OCI-LY7 (cell line): ENCODE measurements around the gene RIC1.
"Not testable (repeated sequence)": the region's sequence is repeated elsewhere in the genome, so short reads cannot be mapped to it uniquely, and the experiment has no call there.

Experiments used
- EZH2phosphoT487 ChIP-seq: fragments of 200-600 bp; sonication (generic); IDR thresholded peaks from 2 replicates; pipeline ENCODE4 v1.6.1; 2018; ENCODE audit warnings: low read depth, borderline replicate concordance, mild to moderate bottlenecking, mixed run types, antibody characterized with exemption, low read length, moderate library complexity, mixed read lengths
- TF ChIP-seq, protein P1 (sequence below): fragments of 200-600 bp; sonication (generic); conservative IDR thresholded peaks from 2 replicates; pipeline ENCODE4 v1.5.1; 2014; ENCODE audit warnings: mild to moderate bottlenecking, antibody characterized with exemption, low read length, moderate library complexity, mixed read lengths

DNA sequence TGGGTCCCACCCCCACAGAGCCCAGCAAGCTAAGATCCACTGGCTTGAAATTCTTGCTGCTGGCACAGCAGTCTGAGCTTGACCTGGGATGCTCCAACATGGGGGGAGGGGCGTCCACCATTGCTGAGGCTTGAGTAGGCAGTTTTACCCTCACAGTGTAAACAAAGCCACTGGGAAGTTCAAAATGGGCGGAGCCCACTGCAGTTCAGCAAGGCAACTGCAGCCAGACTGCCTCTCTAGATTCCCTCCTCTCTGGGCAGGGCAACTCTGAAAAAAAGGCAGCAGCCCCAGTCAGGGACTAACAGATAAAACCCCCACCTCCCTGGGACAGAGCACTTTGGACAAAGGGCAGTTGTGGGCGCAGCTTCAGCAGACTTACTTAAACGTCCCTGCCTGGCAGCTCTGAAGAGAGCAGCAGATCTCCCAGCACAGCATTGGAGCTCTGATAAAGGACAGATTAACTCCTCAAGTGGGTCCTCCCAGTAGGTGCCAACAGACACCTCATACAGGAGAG is 150.9 kb downstream of the RIC1 start:
- TF ChIP-seq, protein P1, sequence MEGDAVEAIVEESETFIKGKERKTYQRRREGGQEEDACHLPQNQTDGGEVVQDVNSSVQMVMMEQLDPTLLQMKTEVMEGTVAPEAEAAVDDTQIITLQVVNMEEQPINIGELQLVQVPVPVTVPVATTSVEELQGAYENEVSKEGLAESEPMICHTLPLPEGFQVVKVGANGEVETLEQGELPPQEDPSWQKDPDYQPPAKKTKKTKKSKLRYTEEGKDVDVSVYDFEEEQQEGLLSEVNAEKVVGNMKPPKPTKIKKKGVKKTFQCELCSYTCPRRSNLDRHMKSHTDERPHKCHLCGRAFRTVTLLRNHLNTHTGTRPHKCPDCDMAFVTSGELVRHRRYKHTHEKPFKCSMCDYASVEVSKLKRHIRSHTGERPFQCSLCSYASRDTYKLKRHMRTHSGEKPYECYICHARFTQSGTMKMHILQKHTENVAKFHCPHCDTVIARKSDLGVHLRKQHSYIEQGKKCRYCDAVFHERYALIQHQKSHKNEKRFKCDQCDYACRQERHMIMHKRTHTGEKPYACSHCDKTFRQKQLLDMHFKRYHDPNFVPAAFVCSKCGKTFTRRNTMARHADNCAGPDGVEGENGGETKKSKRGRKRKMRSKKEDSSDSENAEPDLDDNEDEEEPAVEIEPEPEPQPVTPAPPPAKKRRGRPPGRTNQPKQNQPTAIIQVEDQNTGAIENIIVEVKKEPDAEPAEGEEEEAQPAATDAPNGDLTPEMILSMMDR, result not testable (repeated sequence)
- not testable (repeated sequence) for TF ChIP-seq EZH2phosphoT487
